K562 (cell line): ENCODE data around the gene SCMH1.

Experiments used
- ATF1 ChIP-seq, 2 experiments: fragments of 450-650 bp in 1 of 2; IDR thresholded peaks; 2 replicates each; pipeline ENCODE4 v1.6.1; 2016; ENCODE audit warnings: missing compliant biosample characterization in 1 of 2, missing genetic modification characterization in 1 of 2
- CTBP1 ChIP-seq: fragments of 450-650 bp; IDR thresholded peaks from 2 replicates; pipeline ENCODE4 v1.6.1; 2016; ENCODE audit warnings: borderline replicate concordance
- ELF1 ChIP-seq: fragments of 200-800 bp; sonication (Bioruptor generic); IDR thresholded peaks from 2 replicates; pipeline ENCODE4 v1.6.1; 2016; ENCODE audit warnings: missing genetic modification characterization, missing compliant biosample characterization
- HCFC1 ChIP-seq: IDR thresholded peaks from 2 replicates; pipeline ENCODE4 v1.6.1; 2012; ENCODE audit warnings: low read depth, low read length, improper control_type of control experiment
- MXI1 ChIP-seq: IDR thresholded peaks from 2 replicates; pipeline ENCODE4 v1.6.1; 2011; ENCODE audit warnings: low read depth, mild to moderate bottlenecking, improper control_type of control experiment, low read length
- PHF8 ChIP-seq: fragments of 200-600 bp; sonication (generic); IDR thresholded peaks from 2 replicates; pipeline ENCODE4 v1.6.1; 2012; ENCODE audit warnings: mixed run types, mild to moderate bottlenecking, inconsistent platforms, low read length, moderate library complexity, borderline replicate concordance
- SIN3A ChIP-seq, 2 experiments: fragments of 150-350 bp in 1 of 2; IDR thresholded peaks; 2 replicates each; pipeline ENCODE4 v1.6.1; 2011 to 2016; ENCODE audit warnings: borderline replicate concordance in 2 of 2, low read depth in 2 of 2, low read length in 2 of 2, mild to moderate bottlenecking in 2 of 2, moderate library complexity in 2 of 2; ENCODE audit not compliant: control insufficient read depth in 1 of 2
- TBP ChIP-seq: optimal IDR thresholded peaks from 2 replicates; pipeline ENCODE3; 2011; ENCODE audit warnings: low read depth, low read length, improper control_type of control experiment
- ZNF143 ChIP-seq: sonication (generic); formaldehyde crosslinking; IDR thresholded peaks from 2 replicates; pipeline ENCODE4 v1.9.0; 2022; ENCODE audit warnings: mild to moderate bottlenecking, missing genetic modification reagents
- ZNF24 ChIP-seq: fragments of 450-650 bp; IDR thresholded peaks from 2 replicates; pipeline ENCODE4 v1.6.1; 2016
- ZNF785 ChIP-seq: fragments of 250-450 bp; sonication (Bioruptor Pico); IDR thresholded peaks from 2 replicates; pipeline ENCODE4 v1.4.0; 2020; ENCODE audit warnings: mild to moderate bottlenecking
- TF ChIP-seq, protein P1 (sequence below), 3 experiments: IDR thresholded peaks in 2 of 3; conservative IDR thresholded peaks in 1 of 3; 2 replicates each; pipeline ENCODE4 v1.5.1; 2011 to 2012; ENCODE audit warnings: low read length in 3 of 3, mild to moderate bottlenecking in 3 of 3, control low read depth in 2 of 3, improper control_type of control experiment in 1 of 3, inconsistent platforms in 1 of 3, low read depth in 1 of 3, mixed read lengths in 1 of 3, moderate library complexity in 1 of 3; ENCODE audit not compliant: insufficient read depth in 2 of 3
- TF ChIP-seq, protein P2 (sequence below): fragments of 150-350 bp; conservative IDR thresholded peaks from 2 replicates; pipeline ENCODE4 v1.6.1; 2014; ENCODE audit warnings: low read length
- TF ChIP-seq, protein P3 (sequence below): fragments of 250-450 bp; sonication (Bioruptor Pico); IDR thresholded peaks from 2 replicates; pipeline ENCODE4 v1.4.0; 2020

DNA sequence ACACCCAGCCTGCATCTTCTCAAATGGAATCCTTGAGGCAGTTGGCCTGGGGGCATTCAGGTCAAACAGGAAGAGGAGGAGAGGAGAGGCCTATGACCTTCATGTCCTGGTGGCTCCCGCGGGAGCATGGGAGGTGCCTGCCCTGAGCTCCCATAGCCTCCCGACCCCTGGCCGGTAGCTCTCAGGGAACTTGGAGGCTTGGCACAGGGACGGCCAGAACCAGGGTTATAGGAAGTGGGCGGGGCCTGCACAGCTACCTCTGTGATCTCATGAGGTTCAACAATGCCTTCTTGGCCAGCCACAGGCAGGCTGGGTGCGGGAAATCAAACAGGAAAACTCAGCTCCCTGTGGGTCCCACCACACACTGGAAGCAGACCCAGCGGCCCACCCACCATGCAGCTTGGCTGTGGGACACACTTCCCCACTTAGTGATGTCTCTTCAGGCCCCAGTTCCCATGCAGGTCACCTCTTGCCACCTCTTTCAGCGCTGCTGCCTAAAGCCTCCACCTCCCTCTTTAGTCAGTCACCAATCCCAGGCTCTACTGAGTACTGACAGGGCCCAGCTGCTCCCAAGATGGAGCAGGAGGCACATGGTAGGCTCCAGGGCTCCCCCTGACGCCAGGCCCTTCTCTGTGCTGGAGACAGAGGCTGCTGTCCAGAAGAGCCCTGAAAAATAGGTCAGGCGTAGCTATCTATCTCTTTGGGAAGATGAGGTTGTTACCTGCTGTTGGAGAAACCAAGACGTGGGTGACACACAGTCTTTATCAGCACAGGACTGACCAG, 220.4 kb downstream of the SCMH1 start, which contains the start of gene SLFNL1:
- TF ChIP-seq, protein P1, sequence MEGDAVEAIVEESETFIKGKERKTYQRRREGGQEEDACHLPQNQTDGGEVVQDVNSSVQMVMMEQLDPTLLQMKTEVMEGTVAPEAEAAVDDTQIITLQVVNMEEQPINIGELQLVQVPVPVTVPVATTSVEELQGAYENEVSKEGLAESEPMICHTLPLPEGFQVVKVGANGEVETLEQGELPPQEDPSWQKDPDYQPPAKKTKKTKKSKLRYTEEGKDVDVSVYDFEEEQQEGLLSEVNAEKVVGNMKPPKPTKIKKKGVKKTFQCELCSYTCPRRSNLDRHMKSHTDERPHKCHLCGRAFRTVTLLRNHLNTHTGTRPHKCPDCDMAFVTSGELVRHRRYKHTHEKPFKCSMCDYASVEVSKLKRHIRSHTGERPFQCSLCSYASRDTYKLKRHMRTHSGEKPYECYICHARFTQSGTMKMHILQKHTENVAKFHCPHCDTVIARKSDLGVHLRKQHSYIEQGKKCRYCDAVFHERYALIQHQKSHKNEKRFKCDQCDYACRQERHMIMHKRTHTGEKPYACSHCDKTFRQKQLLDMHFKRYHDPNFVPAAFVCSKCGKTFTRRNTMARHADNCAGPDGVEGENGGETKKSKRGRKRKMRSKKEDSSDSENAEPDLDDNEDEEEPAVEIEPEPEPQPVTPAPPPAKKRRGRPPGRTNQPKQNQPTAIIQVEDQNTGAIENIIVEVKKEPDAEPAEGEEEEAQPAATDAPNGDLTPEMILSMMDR (IDR thresholded peaks at IDR 0.05 in 2 of 3, conservative IDR thresholded peaks at IDR 0.05 in 1 of 3; ENCODE audit: insufficient read depth in 2 of 3, low read depth in 1 of 3, low read length in 3 of 3) = peak in 2 of 3 experiments; percentile 5 to 12; a peak in 1 of 6 replicates
- TF ChIP-seq TBP (no peak), PHF8 (no peak), ATF1 (CRISPR knock-in tag; IDR thresholded peaks at IDR 0.05) (no peak), ATF1 (tag; IDR thresholded peaks at IDR 0.05) (no peak), SIN3A (IDR thresholded peaks at IDR 0.05; ENCODE audit: borderline replicate concordance in 2 of 2, control insufficient read depth in 1 of 2, low read depth in 2 of 2, low read length in 2 of 2) (no peak), ZNF24 (no peak), CTBP1 (no peak), HCFC1 (no peak), MXI1 (no peak), ZNF143 (CRISPR knock-in tag) (no peak), ZNF785 (CRISPR knock-in tag) (no peak), ELF1 (tag) (no peak)
- TF ChIP-seq, protein P2, sequence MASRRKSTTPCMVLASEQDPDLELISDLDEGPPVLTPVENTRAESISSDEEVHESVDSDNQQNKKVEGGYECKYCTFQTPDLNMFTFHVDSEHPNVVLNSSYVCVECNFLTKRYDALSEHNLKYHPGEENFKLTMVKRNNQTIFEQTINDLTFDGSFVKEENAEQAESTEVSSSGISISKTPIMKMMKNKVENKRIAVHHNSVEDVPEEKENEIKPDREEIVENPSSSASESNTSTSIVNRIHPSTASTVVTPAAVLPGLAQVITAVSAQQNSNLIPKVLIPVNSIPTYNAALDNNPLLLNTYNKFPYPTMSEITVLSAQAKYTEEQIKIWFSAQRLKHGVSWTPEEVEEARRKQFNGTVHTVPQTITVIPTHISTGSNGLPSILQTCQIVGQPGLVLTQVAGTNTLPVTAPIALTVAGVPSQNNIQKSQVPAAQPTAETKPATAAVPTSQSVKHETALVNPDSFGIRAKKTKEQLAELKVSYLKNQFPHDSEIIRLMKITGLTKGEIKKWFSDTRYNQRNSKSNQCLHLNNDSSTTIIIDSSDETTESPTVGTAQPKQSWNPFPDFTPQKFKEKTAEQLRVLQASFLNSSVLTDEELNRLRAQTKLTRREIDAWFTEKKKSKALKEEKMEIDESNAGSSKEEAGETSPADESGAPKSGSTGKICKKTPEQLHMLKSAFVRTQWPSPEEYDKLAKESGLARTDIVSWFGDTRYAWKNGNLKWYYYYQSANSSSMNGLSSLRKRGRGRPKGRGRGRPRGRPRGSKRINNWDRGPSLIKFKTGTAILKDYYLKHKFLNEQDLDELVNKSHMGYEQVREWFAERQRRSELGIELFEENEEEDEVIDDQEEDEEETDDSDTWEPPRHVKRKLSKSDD = no peak
- TF ChIP-seq, protein P3, sequence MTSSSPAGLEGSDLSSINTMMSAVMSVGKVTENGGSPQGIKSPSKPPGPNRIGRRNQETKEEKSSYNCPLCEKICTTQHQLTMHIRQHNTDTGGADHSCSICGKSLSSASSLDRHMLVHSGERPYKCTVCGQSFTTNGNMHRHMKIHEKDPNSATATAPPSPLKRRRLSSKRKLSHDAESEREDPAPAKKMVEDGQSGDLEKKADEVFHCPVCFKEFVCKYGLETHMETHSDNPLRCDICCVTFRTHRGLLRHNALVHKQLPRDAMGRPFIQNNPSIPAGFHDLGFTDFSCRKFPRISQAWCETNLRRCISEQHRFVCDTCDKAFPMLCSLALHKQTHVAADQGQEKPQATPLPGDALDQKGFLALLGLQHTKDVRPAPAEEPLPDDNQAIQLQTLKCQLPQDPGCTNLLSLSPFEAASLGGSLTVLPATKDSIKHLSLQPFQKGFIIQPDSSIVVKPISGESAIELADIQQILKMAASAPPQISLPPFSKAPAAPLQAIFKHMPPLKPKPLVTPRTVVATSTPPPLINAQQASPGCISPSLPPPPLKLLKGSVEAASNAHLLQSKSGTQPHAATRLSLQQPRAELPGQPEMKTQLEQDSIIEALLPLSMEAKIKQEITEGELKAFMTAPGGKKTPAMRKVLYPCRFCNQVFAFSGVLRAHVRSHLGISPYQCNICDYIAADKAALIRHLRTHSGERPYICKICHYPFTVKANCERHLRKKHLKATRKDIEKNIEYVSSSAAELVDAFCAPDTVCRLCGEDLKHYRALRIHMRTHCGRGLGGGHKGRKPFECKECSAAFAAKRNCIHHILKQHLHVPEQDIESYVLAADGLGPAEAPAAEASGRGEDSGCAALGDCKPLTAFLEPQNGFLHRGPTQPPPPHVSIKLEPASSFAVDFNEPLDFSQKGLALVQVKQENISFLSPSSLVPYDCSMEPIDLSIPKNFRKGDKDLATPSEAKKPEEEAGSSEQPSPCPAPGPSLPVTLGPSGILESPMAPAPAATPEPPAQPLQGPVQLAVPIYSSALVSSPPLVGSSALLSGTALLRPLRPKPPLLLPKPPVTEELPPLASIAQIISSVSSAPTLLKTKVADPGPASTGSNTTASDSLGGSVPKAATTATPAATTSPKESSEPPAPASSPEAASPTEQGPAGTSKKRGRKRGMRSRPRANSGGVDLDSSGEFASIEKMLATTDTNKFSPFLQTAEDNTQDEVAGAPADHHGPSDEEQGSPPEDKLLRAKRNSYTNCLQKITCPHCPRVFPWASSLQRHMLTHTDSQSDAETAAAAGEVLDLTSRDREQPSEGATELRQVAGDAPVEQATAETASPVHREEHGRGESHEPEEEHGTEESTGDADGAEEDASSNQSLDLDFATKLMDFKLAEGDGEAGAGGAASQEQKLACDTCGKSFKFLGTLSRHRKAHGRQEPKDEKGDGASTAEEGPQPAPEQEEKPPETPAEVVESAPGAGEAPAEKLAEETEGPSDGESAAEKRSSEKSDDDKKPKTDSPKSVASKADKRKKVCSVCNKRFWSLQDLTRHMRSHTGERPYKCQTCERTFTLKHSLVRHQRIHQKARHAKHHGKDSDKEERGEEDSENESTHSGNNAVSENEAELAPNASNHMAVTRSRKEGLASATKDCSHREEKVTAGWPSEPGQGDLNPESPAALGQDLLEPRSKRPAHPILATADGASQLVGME (CRISPR knock-in tag) = no peak
